GM06990 (cell line): ENCODE measurements around the gene RTTN.

Source experiments
- DNase-seq: peaks from one replicate; pipeline ENCODE4 v3.0.0-alpha.2; 2011; ENCODE audit not compliant: insufficient read length; ENCODE audit errors: extremely low read depth
- H3K27me3 ChIP-seq: replicated peaks from 2 replicates; pipeline ENCODE4 v1.6.0; 2011; ENCODE audit warnings: low read length; ENCODE audit not compliant: control insufficient read depth, insufficient read depth
- H3K36me3 ChIP-seq: 2 replicates; pipeline ENCODE4 v1.5.1; 2011; ENCODE audit warnings: low read length; ENCODE audit not compliant: control insufficient read depth, insufficient read depth
- H3K4me3 ChIP-seq: replicated peaks from 2 replicates; pipeline ENCODE4 v1.5.1; 2011; ENCODE audit warnings: low read depth, mild to moderate bottlenecking, control low read depth, low read length
- TF ChIP-seq, protein P1 (sequence below): IDR thresholded peaks from 2 replicates; pipeline ENCODE4 v1.5.1; 2011; ENCODE audit warnings: low read length, control low read depth, mild to moderate bottlenecking, inconsistent platforms; ENCODE audit not compliant: insufficient read depth, poor library complexity, severe bottlenecking

Gene RTTN

DNA sequence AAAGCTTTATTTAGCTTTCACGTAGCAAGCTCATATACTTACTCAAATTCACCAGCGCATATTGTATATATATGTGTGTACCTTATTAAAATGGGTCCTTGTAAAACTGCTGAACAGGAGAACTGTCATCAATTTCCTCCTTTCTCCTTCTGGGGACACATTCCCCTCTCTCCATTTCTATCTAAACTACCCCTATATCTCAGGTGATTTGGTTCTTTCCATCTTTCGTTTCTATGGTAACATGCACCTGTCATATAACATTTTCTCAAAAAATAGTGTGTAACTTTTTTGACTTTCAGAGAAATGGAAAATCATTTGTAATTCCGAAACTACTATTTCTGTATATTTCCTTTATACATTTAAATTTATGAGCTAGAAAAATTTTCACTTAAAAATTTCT is 174.3 kb downstream of the RTTN start:
- TF ChIP-seq, protein P1, sequence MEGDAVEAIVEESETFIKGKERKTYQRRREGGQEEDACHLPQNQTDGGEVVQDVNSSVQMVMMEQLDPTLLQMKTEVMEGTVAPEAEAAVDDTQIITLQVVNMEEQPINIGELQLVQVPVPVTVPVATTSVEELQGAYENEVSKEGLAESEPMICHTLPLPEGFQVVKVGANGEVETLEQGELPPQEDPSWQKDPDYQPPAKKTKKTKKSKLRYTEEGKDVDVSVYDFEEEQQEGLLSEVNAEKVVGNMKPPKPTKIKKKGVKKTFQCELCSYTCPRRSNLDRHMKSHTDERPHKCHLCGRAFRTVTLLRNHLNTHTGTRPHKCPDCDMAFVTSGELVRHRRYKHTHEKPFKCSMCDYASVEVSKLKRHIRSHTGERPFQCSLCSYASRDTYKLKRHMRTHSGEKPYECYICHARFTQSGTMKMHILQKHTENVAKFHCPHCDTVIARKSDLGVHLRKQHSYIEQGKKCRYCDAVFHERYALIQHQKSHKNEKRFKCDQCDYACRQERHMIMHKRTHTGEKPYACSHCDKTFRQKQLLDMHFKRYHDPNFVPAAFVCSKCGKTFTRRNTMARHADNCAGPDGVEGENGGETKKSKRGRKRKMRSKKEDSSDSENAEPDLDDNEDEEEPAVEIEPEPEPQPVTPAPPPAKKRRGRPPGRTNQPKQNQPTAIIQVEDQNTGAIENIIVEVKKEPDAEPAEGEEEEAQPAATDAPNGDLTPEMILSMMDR, result no peak
- no peak for DNase-seq
- peaks cover 1% of the 10 kb centered on the region; the same call in 1 of the 2 replicates for H3K36me3 ChIP-seq
- no peaks in the 10 kb centered on the region for H3K27me3 ChIP-seq
- H3K4me3 ChIP-seq, result no peak overlapping the region

DNA sequence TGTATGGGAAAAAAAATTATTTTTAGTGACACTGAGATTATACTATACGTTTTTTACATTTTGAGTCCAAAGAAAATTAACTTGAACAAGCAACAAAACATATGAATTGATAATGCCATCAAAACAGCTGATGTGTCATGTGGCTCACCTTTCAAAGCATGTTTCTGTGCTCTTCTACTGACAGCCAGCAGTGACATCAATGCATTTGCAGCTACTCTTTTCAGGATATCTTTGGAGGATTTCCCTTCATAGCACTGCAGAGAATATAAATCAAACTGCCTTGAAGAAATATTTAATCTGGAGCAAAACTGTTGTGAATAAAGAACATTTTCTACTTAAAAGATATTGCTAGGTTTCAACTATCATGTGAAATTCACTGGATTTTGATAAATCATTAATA is 174.8 kb downstream of the RTTN start:
- H3K27me3 ChIP-seq, result no peaks in the 10 kb centered on the region
- H3K36me3 ChIP-seq, result peaks cover 1% of the 10 kb centered on the region; the same call in 1 of the 2 replicates
- no peak for DNase-seq
- TF ChIP-seq, protein P1, result no peak
- H3K4me3 ChIP-seq, result no peak overlapping the region

DNA sequence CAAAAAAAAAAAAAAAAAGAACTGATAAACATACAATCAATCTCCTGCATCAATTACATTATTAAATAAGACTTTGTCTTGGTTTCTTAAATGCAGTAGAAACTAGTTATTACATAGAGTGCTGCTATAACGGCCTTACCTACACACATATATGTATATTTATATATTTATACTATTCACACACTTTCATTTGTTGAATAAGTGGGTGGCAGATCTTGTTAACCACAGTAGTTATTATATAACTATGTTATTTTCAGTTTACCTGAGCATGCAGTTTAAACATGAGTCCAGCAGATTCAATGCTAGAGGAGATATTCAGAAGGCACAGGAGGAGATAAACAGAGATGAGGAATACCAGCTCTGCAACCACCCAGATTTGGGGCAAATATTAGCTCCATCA is 176.3 kb downstream of the RTTN start:
- no peak for DNase-seq
- TF ChIP-seq, protein P1, result no peak
- Histone ChIP-seq H3K36me3 (peaks cover 1% of the 10 kb centered on the region), H3K4me3 (no peak overlapping the region), H3K27me3 (no peaks in the 10 kb centered on the region)

DNA sequence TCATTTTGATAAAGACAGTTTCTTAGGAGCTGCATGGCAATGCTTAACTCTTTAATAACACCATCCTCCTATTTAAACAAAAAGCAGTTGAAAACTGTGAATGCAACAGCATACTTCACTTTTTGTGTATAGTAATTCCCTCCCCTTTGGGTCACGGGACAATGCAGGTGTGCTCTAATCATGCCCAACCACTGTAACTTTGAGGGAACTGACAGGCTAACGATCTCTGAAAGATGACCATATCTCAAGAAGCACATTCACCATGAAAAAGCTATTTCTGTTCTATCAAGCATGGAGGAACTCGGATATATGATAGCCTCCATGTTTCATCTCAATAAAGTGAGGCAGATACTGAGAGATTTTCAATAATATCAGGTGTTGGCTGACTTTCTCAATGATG is 176.8 kb downstream of the RTTN start:
- no peaks in the 10 kb centered on the region for H3K27me3 ChIP-seq
- peaks cover 1% of the 10 kb centered on the region for H3K36me3 ChIP-seq
- H3K4me3 ChIP-seq, result no peak overlapping the region
- no peak for DNase-seq
- TF ChIP-seq, protein P1, result no peak

DNA sequence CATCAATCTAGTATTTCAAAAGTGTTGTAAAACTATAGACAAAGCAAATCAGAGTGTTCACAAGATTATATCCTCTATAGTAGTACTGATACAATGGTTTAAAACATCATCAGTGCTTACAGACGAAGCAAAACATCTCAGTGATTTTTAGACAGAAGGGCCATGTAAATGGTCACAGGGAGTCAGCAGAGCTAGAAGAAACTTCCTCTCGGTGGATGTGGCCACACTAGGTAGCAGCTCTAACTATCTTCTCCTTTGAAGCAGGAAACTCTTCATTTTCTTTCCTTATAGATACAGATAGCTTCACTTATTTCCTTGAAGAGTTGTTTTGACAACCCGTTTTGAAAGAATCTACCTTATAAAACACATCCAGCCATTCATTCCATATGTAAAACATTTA is 177.4 kb downstream of the RTTN start:
- Histone ChIP-seq H3K27me3 (no peaks in the 10 kb centered on the region), H3K36me3 (peaks cover 1% of the 10 kb centered on the region), H3K4me3 (no peak overlapping the region)
- DNase-seq, result no peak
- TF ChIP-seq, protein P1, result no peak

DNA sequence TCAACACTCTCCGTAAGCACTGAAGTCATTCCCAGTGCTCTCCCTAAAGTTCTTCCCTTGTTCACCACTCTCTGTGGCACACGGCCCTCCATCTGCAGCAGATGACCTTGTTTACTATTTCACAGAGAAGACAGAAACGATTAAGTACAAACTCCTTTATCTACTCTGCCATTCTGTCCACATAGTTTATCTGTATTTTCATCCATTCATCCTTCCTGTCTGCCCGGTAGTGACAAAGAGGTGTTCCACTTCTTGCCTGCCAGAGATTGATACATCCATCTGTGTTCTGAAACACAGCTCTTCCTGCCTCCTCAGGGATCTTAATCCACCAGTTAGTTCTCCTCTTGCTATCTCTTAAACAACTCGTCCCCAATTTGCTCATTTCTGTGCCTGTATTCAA is 179.9 kb downstream of the RTTN start:
- H3K36me3 ChIP-seq, result peaks cover 9% of the 10 kb centered on the region
- TF ChIP-seq, protein P1, result no peak
- no peak overlapping the region for H3K4me3 ChIP-seq
- no peaks in the 10 kb centered on the region for H3K27me3 ChIP-seq
- no peak for DNase-seq
